Measurements from ENCODE around the gene PDYN.
"Not testable (repeated sequence)": the region's sequence is repeated elsewhere in the genome, so short reads cannot be mapped to it uniquely, and the experiment has no call there.

Gene PDYN

GRCh38 chr20:1993986-1994385, at the start of gene PDYN:
PDYN (minus strand) TSS chr20:1994058; CDS start chr20:1983084, 10,974 bp downstream.
- Histone ChIP-seq H3K27me3 (peaks cover 86% of the 10 kb centered on the region), H3K9me3 (no peaks in the 10 kb centered on the region), H3K4me3 (ENCODE audit: low read depth in 1 of 2, low read length in 1 of 2) (no peak within 1 kb of the TSS), H3K36me3 (no peaks in the 10 kb centered on the region), H3K4me1 (ENCODE audit: control insufficient read depth in 1 of 2, insufficient read depth in 1 of 2, low read depth in 1 of 2, low read length in 1 of 2) (peaks cover 9 to 10% of the 10 kb centered on the region in 2 experiments), H3K27ac (no peak within 1 kb of the TSS)
- no peak for TF ChIP-seq CTCF (IDR thresholded peaks at IDR 0.05)

GRCh38 chr20:2042400-2042799, 48.5 kb upstream of the PDYN start:
- Histone ChIP-seq H3K36me3 (no peaks in the 10 kb centered on the region), H3K4me1 (ENCODE audit: control insufficient read depth in 1 of 2, insufficient read depth in 1 of 2, low read depth in 1 of 2, low read length in 1 of 2) (no peaks in the 10 kb centered on the region), H3K27ac (no peak overlapping the region), H3K4me3 (ENCODE audit: low read depth in 1 of 2, low read length in 1 of 2) (no peak overlapping the region), H3K27me3 (peaks cover 95% of the 10 kb centered on the region), H3K9me3 (no peaks in the 10 kb centered on the region)
- no peak for TF ChIP-seq CTCF (IDR thresholded peaks at IDR 0.05)

- Histone ChIP-seq H3K27me3 (peaks cover 97% of the 10 kb centered on the region), H3K4me3 (ENCODE audit: low read depth in 1 of 2, low read length in 1 of 2) (no peak overlapping the region), H3K9me3 (no peaks in the 10 kb centered on the region), H3K36me3 (no peaks in the 10 kb centered on the region), H3K4me1 (ENCODE audit: control insufficient read depth in 1 of 2, insufficient read depth in 1 of 2, low read depth in 1 of 2, low read length in 1 of 2) (no peaks in the 10 kb centered on the region), H3K27ac (no peak overlapping the region)
- TF ChIP-seq CTCF (IDR thresholded peaks at IDR 0.05), result no peak
Measured at GRCh38 chr20:2038161-2038560, 44.3 kb upstream of the PDYN start.

- Histone ChIP-seq H3K36me3 (no peaks in the 10 kb centered on the region), H3K4me1 (ENCODE audit: control insufficient read depth in 1 of 2, insufficient read depth in 1 of 2, low read depth in 1 of 2, low read length in 1 of 2) (no peaks in the 10 kb centered on the region), H3K27ac (no peak overlapping the region), H3K27me3 (peaks cover 100% of the 10 kb centered on the region), H3K9me3 (no peaks in the 10 kb centered on the region), H3K4me3 (ENCODE audit: low read depth in 1 of 2, low read length in 1 of 2) (no peak overlapping the region)
- TF ChIP-seq CTCF (IDR thresholded peaks at IDR 0.05), result no peak
Measured at GRCh38 chr20:2037296-2037914, 43.5 kb upstream of the PDYN start.

GRCh38 chr20:2036357-2036756, 42.5 kb upstream of the PDYN start:
- not testable (repeated sequence) for H3K4me3 ChIP-seq (ENCODE audit: low read depth in 1 of 2, low read length in 1 of 2); H3K9me3 ChIP-seq; H3K27ac ChIP-seq; H3K36me3 ChIP-seq; H3K4me1 ChIP-seq (ENCODE audit: control insufficient read depth in 1 of 2, insufficient read depth in 1 of 2, low read depth in 1 of 2, low read length in 1 of 2)
- H3K27me3 ChIP-seq, result peaks cover 100% of the 10 kb centered on the region

GRCh38 chr20:2032168-2032567, 38.3 kb upstream of the PDYN start:
- Histone ChIP-seq H3K9me3 (no peaks in the 10 kb centered on the region), H3K27ac (no peak overlapping the region), H3K36me3 (no peaks in the 10 kb centered on the region), H3K27me3 (peaks cover 97% of the 10 kb centered on the region), H3K4me3 (ENCODE audit: low read depth in 1 of 2, low read length in 1 of 2) (no peak overlapping the region), H3K4me1 (ENCODE audit: control insufficient read depth in 1 of 2, insufficient read depth in 1 of 2, low read depth in 1 of 2, low read length in 1 of 2) (no peaks in the 10 kb centered on the region)
- TF ChIP-seq CTCF (IDR thresholded peaks at IDR 0.05), result no peak
